GM06990 (cell line): ENCODE data around the gene FAM185A.
"Not testable (repeated sequence)": the region's sequence is repeated elsewhere in the genome, so short reads cannot be mapped to it uniquely, and the experiment has no call there.

Source experiments
- DNase-seq: peaks from one replicate; pipeline ENCODE4 v3.0.0-alpha.2; 2011; ENCODE audit not compliant: insufficient read length; ENCODE audit errors: extremely low read depth
- H3K27me3 ChIP-seq: replicated peaks from 2 replicates; pipeline ENCODE4 v1.6.0; 2011; ENCODE audit warnings: low read length; ENCODE audit not compliant: control insufficient read depth, insufficient read depth
- H3K36me3 ChIP-seq: 2 replicates; pipeline ENCODE4 v1.5.1; 2011; ENCODE audit warnings: low read length; ENCODE audit not compliant: control insufficient read depth, insufficient read depth
- H3K4me3 ChIP-seq: replicated peaks from 2 replicates; pipeline ENCODE4 v1.5.1; 2011; ENCODE audit warnings: low read depth, mild to moderate bottlenecking, control low read depth, low read length
- TF ChIP-seq, protein P1 (sequence below): IDR thresholded peaks from 2 replicates; pipeline ENCODE4 v1.5.1; 2011; ENCODE audit warnings: low read length, control low read depth, mild to moderate bottlenecking, inconsistent platforms; ENCODE audit not compliant: insufficient read depth, poor library complexity, severe bottlenecking

FAM185A gene

DNA sequence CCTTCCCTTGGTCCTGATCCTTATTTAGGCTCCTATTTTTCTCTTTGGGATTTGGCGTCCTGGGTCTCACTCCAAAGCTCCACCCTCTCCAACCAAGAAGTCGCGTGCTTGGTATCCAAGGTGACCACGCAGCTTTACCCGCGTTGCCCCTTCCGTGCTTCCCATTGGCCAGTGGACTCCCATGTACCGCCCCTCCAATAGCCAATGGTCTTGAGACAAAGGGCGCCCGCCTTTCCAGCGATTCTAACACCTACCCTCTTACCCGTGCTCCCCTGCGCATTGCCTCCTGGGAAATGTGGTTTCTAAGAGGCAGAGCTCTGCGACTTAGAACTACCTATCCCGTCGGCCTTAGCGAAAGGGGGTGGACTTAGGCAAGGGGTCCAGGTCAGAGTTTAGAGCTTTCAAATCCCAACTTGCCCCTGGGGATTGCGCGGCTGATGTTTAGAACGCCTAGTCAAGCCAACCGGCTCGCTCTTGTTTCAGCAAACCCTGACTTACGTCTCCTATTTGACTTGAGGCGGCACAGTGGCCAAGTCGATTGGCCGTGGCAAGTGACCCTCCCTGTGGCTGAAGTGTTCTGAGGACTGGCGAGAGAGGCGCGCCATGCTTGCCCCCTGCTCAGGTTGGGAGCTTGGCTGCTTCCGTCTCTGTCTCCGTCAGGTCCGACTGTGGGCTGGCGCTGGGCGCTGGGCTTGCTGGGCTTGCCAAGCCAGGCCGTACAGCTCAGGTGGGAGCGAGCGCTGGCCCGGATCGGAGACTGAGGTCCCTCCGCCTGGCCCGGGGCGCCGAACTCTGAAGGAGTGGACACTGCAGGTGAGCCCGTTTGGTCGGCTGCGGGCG is at the start of gene FAM185A:
Gene FAM185A (plus strand): TSS at position 395 of the 840 bp plus-strand sequence. CDS start 209 bp downstream, at position 604.
- peak; percentile 86 for DNase-seq
- not testable (repeated sequence) for H3K36me3 ChIP-seq, H3K27me3 ChIP-seq
- peak within 1 kb of the TSS; percentile 82 for H3K4me3 ChIP-seq

DNA sequence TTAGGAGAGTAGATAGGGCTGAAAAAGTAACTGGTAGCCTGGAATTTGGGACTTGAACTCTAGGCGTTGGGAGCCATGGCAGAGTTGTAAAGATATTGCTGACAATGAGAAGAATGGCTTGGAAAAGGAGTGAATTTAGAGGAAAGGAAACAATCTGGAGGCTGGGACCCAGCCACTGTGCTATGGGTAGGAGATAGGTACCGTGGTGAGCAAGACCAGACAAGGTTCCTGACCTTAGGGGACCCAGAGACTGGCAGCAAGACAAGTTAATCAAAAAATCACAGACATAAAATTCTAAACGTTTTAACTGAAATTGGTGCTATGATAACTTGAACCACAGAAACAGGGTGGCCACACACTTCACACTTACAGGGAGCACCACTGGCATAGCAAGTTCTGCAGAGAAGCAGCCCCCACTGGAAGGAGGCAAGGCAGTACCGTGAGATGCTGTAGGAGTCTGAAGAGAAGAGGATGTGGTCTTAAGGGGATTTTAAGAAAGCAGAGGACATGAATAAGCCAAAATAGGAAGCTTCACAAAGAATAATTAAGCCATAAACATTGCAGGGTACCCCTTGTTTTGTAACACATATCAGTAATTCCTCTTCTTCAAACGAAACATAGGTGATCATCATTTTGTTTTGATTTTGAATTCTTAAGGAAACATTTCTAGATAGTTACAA is 35.6 kb upstream of the FAM185A start:
- H3K27me3 ChIP-seq, H3K36me3 ChIP-seq: not testable (repeated sequence)
- peak overlapping the region; percentile 36 for H3K4me3 ChIP-seq
- peak; percentile 78 for DNase-seq

DNA sequence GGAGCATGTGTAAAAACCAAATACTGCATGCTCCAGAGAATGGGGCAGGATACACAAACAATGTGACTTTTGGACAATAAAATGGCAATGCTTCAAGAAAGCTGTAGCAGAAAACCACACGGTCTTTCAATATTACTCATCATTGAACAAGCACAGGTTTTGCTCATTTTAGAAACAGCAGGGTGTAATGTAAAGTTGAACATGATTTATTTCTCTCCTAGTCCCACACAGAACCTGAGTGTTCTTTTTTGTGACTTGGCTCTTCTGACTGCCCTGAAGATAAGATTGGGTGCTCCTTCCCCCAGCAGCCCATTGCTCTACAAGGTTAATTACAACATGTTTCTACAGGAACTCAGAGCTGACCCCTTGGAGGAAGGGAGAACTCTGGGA is 35.1 kb upstream of the FAM185A start:
- not testable (repeated sequence) for DNase-seq, H3K27me3 ChIP-seq, H3K36me3 ChIP-seq, H3K4me3 ChIP-seq

DNA sequence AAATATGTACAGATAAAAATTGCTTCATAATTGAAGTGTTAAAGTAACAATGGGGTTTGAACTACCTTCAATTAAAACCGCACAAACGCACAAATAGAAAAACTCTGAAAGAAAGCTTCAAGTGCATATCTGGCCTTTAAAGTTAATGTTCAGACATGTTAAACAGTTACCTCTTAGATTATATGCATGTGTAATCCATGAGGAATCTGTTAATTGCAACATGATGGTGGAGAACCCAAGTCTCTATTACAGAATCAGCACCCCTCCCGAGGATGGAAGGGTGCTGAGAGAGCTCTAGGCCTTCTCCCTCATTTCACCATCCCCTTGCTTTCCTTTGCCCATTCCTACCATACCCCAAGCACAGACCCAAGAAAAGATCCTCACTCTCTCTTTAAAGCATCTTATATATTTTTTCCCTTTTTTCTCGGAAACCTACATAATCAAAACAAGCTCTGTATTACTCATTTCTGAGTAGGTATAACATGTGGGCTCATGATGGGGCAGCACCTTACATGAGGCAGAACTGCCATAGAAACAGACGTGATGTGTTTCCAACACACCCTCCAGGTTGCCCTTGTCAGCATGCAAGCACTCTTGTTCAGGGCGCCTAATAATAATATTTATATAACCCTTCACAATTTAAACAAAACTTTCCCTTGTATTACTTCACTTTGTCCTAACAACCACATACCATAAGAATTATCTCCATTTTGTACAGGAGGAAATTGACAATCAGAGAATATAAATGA is 33.9 kb upstream of the FAM185A start:
- H3K4me3 ChIP-seq, H3K27me3 ChIP-seq, H3K36me3 ChIP-seq, DNase-seq: not testable (repeated sequence)

DNA sequence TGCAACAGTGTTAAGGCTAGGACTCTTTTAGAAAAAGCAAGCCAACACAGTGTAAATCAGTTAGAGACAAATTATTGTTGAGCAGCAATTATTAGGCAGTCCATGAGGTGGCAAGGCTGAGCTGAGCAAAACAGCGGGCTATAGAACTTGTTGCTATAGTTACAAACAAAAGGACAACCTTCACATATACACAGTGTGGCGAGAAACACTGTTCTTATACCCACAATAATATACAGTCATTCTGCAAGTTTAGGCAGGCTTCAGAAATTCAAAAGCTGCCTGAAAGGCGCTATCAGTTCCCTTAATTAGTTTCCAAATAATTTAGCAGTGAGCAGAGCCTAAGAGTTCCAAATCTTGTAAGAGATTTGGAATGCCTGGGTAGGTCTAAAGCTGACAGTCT is 33.1 kb upstream of the FAM185A start:
- TF ChIP-seq, protein P1, sequence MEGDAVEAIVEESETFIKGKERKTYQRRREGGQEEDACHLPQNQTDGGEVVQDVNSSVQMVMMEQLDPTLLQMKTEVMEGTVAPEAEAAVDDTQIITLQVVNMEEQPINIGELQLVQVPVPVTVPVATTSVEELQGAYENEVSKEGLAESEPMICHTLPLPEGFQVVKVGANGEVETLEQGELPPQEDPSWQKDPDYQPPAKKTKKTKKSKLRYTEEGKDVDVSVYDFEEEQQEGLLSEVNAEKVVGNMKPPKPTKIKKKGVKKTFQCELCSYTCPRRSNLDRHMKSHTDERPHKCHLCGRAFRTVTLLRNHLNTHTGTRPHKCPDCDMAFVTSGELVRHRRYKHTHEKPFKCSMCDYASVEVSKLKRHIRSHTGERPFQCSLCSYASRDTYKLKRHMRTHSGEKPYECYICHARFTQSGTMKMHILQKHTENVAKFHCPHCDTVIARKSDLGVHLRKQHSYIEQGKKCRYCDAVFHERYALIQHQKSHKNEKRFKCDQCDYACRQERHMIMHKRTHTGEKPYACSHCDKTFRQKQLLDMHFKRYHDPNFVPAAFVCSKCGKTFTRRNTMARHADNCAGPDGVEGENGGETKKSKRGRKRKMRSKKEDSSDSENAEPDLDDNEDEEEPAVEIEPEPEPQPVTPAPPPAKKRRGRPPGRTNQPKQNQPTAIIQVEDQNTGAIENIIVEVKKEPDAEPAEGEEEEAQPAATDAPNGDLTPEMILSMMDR = peak; percentile 25
- H3K36me3 ChIP-seq, H3K4me3 ChIP-seq, DNase-seq, H3K27me3 ChIP-seq: not testable (repeated sequence)

DNA sequence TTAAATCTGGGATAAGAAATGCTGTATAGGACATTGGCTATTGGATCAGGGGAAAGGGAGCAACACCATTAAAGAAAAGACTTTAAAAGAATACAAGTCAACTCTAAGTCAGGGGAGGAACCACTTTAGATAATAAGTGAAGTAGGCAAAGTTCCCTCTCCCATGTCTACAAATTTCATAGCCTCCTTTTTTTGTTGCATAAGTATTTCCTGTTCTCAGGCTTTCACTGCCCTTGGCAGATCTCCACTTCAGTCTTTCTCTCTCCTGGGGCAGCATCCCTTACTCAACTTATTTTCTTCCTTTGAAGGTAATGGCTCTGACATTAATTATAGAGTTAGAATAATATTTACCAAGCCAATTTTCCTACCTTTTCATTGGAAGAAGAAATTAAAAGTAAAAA is 30.3 kb upstream of the FAM185A start:
- H3K27me3 ChIP-seq, H3K36me3 ChIP-seq, DNase-seq, H3K4me3 ChIP-seq: not testable (repeated sequence)

DNA sequence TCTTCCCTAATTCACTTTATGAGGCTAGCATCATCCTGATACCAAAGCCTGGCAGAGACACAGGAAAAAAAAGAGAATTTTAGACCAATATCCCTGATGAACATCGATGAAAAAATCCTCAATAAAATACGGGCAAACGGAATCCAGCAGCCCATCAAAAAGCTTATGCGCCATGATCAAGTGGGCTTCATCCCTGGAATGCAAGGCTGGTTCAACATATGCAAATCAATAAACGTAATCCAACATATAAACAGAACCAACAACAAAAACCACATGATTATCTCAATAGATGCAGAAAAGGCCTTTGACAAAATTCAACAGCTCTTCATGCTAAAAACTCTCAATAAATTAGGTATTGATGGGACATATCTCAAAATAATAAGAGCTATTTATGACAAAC is 22.6 kb upstream of the FAM185A start:
- not testable (repeated sequence) for DNase-seq, H3K4me3 ChIP-seq, H3K27me3 ChIP-seq, H3K36me3 ChIP-seq

DNA sequence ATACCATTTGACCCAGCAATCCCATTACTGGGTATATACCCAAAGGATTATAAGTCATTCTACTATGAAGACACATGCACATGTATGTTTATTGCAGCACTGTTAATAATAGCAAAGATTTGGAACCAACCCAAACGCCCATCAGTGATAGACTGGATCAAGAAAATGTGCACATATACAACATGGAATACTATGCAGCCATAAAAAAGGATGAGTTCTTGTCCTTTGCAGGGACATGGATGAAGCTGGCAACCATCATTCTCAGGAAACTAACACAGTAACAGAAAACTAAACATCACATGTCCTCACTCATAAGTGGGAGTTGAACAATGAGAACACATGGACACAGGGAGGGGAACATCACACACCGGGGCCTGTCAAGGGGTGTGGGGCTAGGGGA is 19.1 kb upstream of the FAM185A start:
- not testable (repeated sequence) for H3K4me3 ChIP-seq, H3K36me3 ChIP-seq

DNA sequence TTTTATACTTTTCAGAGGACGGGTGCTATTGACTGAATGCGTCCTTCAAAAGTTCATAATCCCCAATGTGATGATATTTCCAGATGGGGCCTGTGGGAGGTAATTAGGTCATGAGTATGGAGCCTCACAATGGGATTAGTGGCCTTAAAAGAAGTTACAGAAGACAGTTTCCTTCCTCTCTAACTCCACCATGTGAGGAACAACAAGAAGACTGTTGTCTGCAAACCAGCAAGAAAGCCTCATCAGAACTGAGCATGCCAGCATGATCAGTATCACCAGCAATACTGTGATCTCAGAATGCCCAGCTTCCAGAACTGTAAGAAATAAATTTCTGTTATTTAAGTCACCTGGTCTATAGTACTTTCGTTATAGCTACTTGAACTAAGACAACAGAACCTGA is 18.4 kb upstream of the FAM185A start:
- H3K4me3 ChIP-seq, H3K36me3 ChIP-seq, H3K27me3 ChIP-seq, DNase-seq: not testable (repeated sequence)

More for the DNA sequence above, 19.1 kb upstream of the FAM185A start:
- H3K27me3 ChIP-seq, DNase-seq: not testable (repeated sequence)

DNA sequence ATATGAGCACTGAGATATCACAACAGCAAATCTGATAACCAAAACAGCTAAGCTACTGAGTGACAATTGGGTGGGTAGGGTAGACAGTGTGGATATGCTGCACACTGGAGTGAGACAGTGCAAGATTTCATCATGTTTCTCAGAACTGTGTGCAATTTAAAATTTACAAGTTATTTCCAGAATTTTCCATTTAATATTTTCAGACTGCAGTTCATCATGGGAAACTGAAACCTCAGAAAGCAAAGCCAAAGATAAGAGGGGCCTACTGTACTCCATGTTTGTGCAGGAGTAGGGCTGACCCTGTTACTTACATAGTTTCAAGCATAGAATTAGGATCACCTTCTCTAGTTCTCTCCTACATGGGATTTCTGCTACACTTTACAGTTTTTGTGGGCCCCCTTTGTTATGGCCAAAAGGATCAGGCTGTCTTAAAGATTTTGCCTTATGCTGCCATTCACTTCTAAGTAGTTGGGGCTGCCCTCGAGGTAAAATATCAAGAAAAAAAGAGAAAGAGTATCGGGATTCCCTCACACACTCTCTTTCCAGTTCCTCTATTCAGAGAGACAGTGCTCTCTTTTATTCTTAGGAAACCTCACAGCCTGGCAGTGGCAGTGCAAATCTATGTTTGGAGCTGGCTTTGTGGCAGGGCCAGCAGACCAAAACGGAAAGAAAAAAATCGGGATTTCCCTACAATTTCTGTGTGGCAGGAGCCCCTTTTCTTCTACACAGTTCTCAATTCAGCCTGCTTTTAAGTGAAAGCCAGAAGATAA is 6.6 kb upstream of the FAM185A start:
- not testable (repeated sequence) for DNase-seq, H3K27me3 ChIP-seq, H3K4me3 ChIP-seq, H3K36me3 ChIP-seq

DNA sequence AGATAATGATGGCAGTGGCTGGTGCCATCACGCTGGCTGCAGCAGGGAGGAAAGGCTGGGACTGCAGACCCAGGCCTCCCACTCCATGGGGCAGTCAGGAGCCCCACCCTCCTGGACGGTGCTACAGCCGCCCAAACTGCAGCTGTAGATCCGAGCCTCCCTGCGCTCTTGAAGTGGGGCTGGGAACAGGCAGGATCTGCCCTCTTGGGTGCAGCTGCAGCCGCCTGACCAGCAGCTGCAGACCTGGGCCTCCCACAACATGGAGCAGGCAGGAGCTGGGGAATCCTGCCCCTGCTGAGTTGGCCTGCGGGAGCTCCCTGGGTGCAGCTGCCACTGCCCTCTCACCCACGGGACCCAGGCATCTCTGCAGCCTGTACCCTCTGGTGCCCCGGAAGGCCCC is 4.9 kb upstream of the FAM185A start:
- H3K36me3 ChIP-seq, DNase-seq, H3K4me3 ChIP-seq, H3K27me3 ChIP-seq: not testable (repeated sequence)

DNA sequence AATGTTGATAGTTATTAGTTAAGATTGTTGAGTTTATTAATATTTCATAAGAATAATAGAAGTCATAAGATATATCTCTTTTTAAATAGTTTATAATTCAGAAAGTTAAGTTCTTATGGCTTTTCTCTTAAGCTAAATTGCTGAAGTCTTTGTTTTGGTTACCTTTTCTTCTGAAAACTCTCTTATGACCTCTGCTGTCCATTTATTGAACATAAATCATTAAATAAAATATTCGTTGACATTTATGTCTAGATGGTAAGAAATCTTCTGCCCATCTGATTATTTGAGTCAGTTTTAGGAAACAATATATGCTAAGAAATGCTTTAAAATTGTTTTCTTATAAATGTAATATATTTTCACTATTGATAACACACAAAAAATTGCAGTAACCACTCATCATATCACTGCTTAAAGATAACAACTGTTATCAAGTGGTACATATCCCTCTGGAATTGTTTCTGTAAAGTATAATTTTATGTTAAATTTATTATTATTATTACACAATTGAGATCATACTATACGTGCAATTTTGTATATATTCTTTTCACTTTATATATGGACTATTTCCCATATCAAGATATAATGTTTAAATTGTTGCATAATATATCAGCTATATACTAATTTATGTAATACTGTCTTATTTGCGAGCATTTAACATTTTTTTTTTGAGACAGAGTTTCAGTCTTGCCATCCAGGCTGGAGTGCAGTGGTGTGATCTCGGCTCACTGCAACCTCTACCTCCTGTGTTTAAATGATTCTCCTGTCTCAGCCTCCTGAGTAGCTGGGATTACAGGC is 3.1 kb upstream of the FAM185A start:
- not testable (repeated sequence) for H3K4me3 ChIP-seq, DNase-seq

More for the DNA sequence above, 3.1 kb upstream of the FAM185A start:
- not testable (repeated sequence) for H3K36me3 ChIP-seq, H3K27me3 ChIP-seq
